Memory B cell (primary cell): ENCODE results near the gene RGP1.
A peak's percentile ranks its signal among the peaks of the same experiment; 100 is the strongest.

Experiments
- ATAC-seq: fragments of 150-1000 bp; cut with Tn5 transposase; 2 replicates; pipeline ENCODE4 v1.10.0; 2021; ENCODE audit warnings: low read depth, mild to moderate bottlenecking, moderate library complexity
- DNase-seq, 2 donors: peaks; one replicate each; pipeline ENCODE4 v3.0.0; 2022; ENCODE audit warnings: low spot score in 2 of 2
- H3K27ac Mint-ChIP-seq: one replicate; pipeline ENCODE4 v1.8.0; 2022; ENCODE audit warnings: mild to moderate bottlenecking, moderate library complexity, mixed read lengths
- H3K27me3 Mint-ChIP-seq: one replicate; pipeline ENCODE4 v1.8.0; 2022; ENCODE audit warnings: mixed read lengths
- H3K36me3 Mint-ChIP-seq: one replicate; pipeline ENCODE4 v1.8.0; 2022; ENCODE audit warnings: mild to moderate bottlenecking, mixed read lengths
- H3K4me1 Mint-ChIP-seq: one replicate; pipeline ENCODE4 v1.8.0; 2022; ENCODE audit warnings: mixed read lengths
- H3K4me3 Mint-ChIP-seq: one replicate; pipeline ENCODE4 v1.8.0; 2022; ENCODE audit warnings: mild to moderate bottlenecking, moderate library complexity, mixed read lengths
- H3K9me3 Mint-ChIP-seq: one replicate; pipeline ENCODE4 v1.8.0; 2022; ENCODE audit warnings: mixed read lengths

Gene RGP1

DNA sequence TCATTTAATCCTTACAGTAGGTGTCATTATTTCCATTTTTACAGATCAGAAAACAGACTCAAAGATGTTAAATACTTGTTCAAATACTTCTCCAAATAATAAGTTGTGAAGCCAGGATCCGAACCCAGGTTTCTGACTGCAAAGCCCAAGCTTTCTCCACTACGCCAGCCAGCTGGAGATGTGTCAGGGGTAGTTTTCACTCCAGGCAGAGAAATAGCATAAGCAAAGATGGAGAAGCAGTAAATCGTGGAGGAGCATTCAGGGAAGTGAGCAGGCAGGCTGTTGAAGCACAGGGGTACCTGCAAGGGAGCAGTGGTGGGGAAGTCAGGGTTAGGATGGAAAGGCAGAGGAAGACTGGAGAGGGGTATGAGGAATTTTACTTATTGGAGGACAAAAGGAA lies 20.0 kb upstream of the RGP1 start:
- no peak for DNase-seq
- peaks cover 18% of the 10 kb centered on the region for H3K4me1 Mint-ChIP-seq

GRCh38 chr9:35729700-35730485 lies 19.2 kb upstream of the RGP1 start:
- H3K4me3 Mint-ChIP-seq: no peak overlapping the region
- H3K4me1 Mint-ChIP-seq: peaks cover 16% of the 10 kb centered on the region
- H3K27me3 Mint-ChIP-seq: no peaks in the 10 kb centered on the region

More for the DNA sequence above, 20.0 kb upstream of the RGP1 start:
- H3K4me3 Mint-ChIP-seq: no peak overlapping the region
- H3K9me3 Mint-ChIP-seq: no peaks in the 10 kb centered on the region
- no peaks in the 10 kb centered on the region for H3K27me3 Mint-ChIP-seq
- peaks cover 9% of the 10 kb centered on the region for H3K36me3 Mint-ChIP-seq
- no peak overlapping the region for H3K27ac Mint-ChIP-seq
- no peak for ATAC-seq

GRCh38 chr9:35730486-35730854 lies 18.6 kb upstream of the RGP1 start:
- Mint-ChIP-seq H3K4me3 (no peak overlapping the region), H3K27ac (no peak overlapping the region), H3K36me3 (peaks cover 7% of the 10 kb centered on the region), H3K27me3 (no peaks in the 10 kb centered on the region), H3K4me1 (peaks cover 15% of the 10 kb centered on the region), H3K9me3 (no peaks in the 10 kb centered on the region)
- ATAC-seq (no peak), DNase-seq (no peak)

More at GRCh38 chr9:35729700-35730485, 19.2 kb upstream of the RGP1 start:
- ATAC-seq (no peak), DNase-seq (no peak)
- peaks cover 4% of the 10 kb centered on the region for H3K36me3 Mint-ChIP-seq
- H3K27ac Mint-ChIP-seq: no peak overlapping the region
- no peaks in the 10 kb centered on the region for H3K9me3 Mint-ChIP-seq

DNA sequence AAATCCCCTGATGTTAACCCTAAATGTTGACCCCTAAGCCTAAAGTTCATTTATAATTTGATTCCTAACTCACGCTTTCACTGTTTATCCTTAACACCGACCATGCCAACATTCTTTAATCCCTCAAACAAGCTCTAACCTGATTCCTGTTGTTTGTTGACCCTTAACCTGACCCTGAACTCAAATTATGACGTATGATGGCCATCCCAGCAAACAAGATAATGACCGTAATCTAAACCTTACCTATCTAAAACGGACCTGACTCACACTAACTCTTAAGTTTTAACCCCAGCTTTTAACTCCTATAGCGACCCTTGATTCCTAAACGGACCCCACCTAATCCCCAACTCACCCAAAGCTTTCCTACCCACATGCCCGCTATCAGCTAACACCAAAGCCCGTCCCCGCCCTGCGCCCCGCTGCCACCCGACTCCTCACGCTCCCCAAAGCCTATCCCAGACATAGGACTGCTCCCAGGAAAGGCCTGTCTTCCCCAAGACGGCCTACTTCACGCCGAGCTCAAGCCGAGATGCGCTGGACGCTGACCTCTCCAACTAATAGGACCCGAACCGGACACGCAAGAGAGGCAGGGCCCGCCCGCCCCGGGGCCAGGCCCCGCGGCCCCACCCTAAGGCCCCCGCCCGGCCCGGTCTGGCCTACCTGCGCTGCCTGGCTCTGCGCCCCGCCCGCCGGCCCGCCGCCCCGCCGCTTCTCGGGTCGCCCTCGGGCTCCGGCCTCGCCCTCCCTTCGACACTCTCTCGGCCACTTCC lies 17.5 kb upstream of the RGP1 start:
- DNase-seq (no peak), ATAC-seq (no peak)
- Mint-ChIP-seq H3K36me3 (peaks cover 8% of the 10 kb centered on the region), H3K9me3 (no peaks in the 10 kb centered on the region), H3K4me3 (peak overlapping the region; percentile 95), H3K27ac (peak overlapping the region; percentile 89), H3K27me3 (no peaks in the 10 kb centered on the region), H3K4me1 (peaks cover 14% of the 10 kb centered on the region)

DNA sequence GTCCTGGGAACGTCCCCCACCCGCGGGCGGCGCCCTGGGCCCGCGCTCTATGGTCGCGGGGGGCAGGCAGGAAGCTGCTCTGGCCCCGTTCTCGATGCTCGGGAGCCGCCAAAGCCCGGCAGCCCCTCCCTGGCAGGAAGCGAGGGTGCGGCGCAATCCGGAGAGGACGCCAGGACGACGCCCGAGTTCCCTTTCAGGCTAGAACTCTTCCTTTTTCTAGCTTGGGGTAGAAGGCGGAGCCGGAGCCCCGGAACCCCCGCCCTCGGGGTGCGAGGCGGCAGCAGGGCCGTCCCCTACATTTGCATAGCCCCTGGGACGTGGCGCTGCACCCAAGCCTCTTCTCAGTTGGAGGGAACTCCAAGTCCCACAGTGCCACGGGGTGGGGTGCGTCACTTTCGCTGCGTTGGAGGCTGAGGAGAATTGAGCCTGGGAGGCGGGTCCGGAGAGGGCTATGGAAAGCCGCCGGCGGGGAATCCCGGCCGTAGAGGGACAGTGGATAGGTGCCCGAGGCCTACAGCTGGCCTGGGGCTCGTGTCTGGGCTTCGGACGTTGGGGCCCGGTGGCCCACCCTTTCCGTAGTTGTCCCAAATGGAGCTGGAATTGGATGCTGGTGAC lies 16.8 kb upstream of the RGP1 start, which contains the start of the genes CREB3 and TLN1:
Gene CREB3 (plus strand): TSS at position 482 of the 615 bp plus-strand sequence. CDS start 107 bp downstream, at position 589.
Gene TLN1 (minus strand): TSS at position 11 of the 615 bp plus-strand sequence. CDS start 6,501 bp downstream, outside the sequence.
- ATAC-seq (peak; percentile 87), DNase-seq (peak; percentile 93 to 96)
- Mint-ChIP-seq H3K9me3 (no peaks in the 10 kb centered on the region), H3K4me3 (peak within 1 kb of the TSS; percentile 95), H3K4me1 (peaks cover 15% of the 10 kb centered on the region), H3K27ac (peak within 1 kb of the TSS; percentile 89), H3K27me3 (no peaks in the 10 kb centered on the region), H3K36me3 (peaks cover 8% of the 10 kb centered on the region)

DNA sequence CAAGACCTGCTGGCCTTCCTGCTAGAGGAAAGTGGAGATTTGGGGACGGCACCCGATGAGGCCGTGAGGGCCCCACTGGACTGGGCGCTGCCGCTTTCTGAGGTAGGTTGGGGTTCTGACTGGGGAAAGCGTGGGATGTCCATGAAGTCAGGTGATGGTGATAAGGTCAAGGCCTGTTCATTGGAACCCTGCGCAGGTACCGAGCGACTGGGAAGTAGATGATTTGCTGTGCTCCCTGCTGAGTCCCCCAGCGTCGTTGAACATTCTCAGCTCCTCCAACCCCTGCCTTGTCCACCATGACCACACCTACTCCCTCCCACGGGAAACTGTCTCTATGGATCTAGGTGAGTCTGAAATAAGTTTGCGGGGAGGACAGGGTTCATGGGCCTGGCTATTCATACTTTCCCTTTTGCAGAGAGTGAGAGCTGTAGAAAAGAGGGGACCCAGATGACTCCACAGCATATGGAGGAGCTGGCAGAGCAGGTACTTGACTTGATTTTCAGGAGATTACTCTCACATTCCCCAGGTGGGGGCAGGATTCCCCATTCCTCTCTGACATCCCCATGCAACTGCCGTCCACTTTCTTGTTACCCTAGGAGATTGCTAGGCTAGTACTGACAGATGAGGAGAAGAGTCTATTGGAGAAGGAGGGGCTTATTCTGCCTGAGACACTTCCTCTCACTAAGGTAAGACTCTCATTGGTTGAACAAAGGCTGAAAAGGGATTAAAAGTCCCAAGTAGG lies 16.1 kb upstream of the RGP1 start:
- no peak for ATAC-seq
- H3K4me3 Mint-ChIP-seq: peak overlapping the region; percentile 95
- no peaks in the 10 kb centered on the region for H3K9me3 Mint-ChIP-seq
- H3K27me3 Mint-ChIP-seq: no peaks in the 10 kb centered on the region
- no peak for DNase-seq
- H3K27ac Mint-ChIP-seq: peak overlapping the region; percentile 89
- peaks cover 10% of the 10 kb centered on the region for H3K36me3 Mint-ChIP-seq
- H3K4me1 Mint-ChIP-seq: peaks cover 18% of the 10 kb centered on the region

DNA sequence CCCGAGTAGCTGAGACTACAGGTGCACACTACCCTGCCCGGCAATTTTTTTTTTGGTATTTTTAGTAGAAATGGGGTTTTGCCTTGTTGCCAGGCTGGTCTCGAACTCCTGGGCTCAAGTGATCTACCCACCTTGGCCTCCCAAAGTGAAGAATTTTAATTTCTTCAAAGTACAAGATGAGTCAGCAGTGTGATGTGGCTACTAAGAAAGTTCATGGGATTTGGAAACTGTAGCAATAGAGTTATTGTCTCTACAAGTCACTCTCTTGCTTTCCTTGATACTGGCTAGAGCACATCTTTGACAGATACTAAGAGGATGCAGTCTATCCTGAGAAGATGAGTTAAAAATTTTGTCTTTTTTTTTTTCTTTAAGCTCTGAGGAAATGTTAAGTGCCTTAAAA lies 15.0 kb upstream of the RGP1 start:
- no peak for ATAC-seq
- Mint-ChIP-seq H3K4me3 (no peak overlapping the region), H3K27ac (no peak overlapping the region)

GRCh38 chr9:35736201-35736633 lies 12.9 kb upstream of the RGP1 start:
- Mint-ChIP-seq H3K4me1 (peaks cover 18% of the 10 kb centered on the region), H3K4me3 (no peak overlapping the region), H3K27me3 (no peaks in the 10 kb centered on the region), H3K27ac (no peak overlapping the region), H3K36me3 (peaks cover 22% of the 10 kb centered on the region), H3K9me3 (no peaks in the 10 kb centered on the region)
- peak; percentile 59 to 67 for DNase-seq
- no peak for ATAC-seq

More for the DNA sequence above, 15.0 kb upstream of the RGP1 start:
- no peaks in the 10 kb centered on the region for H3K9me3 Mint-ChIP-seq
- no peak for DNase-seq
- H3K36me3 Mint-ChIP-seq: peaks cover 18% of the 10 kb centered on the region
- peaks cover 21% of the 10 kb centered on the region for H3K4me1 Mint-ChIP-seq
- no peaks in the 10 kb centered on the region for H3K27me3 Mint-ChIP-seq

- Mint-ChIP-seq H3K36me3 (peaks cover 26% of the 10 kb centered on the region), H3K4me3 (no peak overlapping the region)
Observed at GRCh38 chr9:35737143-35737542, 11.9 kb upstream of the RGP1 start.

GRCh38 chr9:35738186-35738585 lies 10.9 kb upstream of the RGP1 start:
- Mint-ChIP-seq H3K9me3 (no peaks in the 10 kb centered on the region), H3K27ac (peak overlapping the region; percentile 42), H3K4me3 (no peak overlapping the region), H3K36me3 (peaks cover 33% of the 10 kb centered on the region), H3K4me1 (peaks cover 10% of the 10 kb centered on the region), H3K27me3 (no peaks in the 10 kb centered on the region)
- no peak for DNase-seq
- no peak for ATAC-seq

More at GRCh38 chr9:35737143-35737542, 11.9 kb upstream of the RGP1 start:
- Mint-ChIP-seq H3K9me3 (no peaks in the 10 kb centered on the region), H3K27ac (peak overlapping the region; percentile 57), H3K27me3 (no peaks in the 10 kb centered on the region), H3K4me1 (peaks cover 14% of the 10 kb centered on the region)
- ATAC-seq (no peak), DNase-seq (no peak)

DNA sequence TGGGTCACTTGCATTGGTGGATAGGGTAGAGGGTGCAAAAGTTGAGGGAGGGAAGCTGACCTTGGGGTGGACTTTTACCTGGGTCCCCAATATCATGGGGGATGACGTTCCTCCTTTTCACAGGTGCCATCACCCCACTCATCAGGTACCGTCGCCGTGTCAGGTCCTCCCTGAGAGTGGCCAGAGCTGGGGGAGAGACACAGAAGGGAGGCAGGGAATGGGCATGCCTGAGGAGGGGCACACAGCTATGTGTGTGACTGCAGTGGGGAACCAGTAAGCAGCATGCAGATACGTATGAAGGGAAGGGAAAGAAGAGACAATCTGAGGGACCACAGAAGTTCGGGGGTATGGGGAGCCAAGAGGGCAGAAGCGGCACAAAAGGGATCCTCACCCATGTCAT lies 10.2 kb upstream of the RGP1 start:
- no peak overlapping the region for H3K4me3 Mint-ChIP-seq
- H3K27me3 Mint-ChIP-seq: no peaks in the 10 kb centered on the region
- peaks cover 37% of the 10 kb centered on the region for H3K36me3 Mint-ChIP-seq
- no peak for ATAC-seq
- DNase-seq: no peak
- peaks cover 13% of the 10 kb centered on the region for H3K4me1 Mint-ChIP-seq
- no peak overlapping the region for H3K27ac Mint-ChIP-seq
- H3K9me3 Mint-ChIP-seq: no peaks in the 10 kb centered on the region

- no peak overlapping the region for H3K4me3 Mint-ChIP-seq
- H3K9me3 Mint-ChIP-seq: no peaks in the 10 kb centered on the region
- ATAC-seq (no peak), DNase-seq (no peak)
- no peaks in the 10 kb centered on the region for H3K27me3 Mint-ChIP-seq
- peaks cover 37% of the 10 kb centered on the region for H3K36me3 Mint-ChIP-seq
- H3K4me1 Mint-ChIP-seq: peaks cover 18% of the 10 kb centered on the region
- no peak overlapping the region for H3K27ac Mint-ChIP-seq
Observed at GRCh38 chr9:35740243-35740642, 8.8 kb upstream of the RGP1 start.

GRCh38 chr9:35741740-35742139 lies 7.3 kb upstream of the RGP1 start:
- peaks cover 25% of the 10 kb centered on the region for H3K4me1 Mint-ChIP-seq
- no peak overlapping the region for H3K27ac Mint-ChIP-seq
- H3K27me3 Mint-ChIP-seq: no peaks in the 10 kb centered on the region
- no peak overlapping the region for H3K4me3 Mint-ChIP-seq
- no peaks in the 10 kb centered on the region for H3K9me3 Mint-ChIP-seq
- ATAC-seq: no peak
- no peak for DNase-seq
- peaks cover 34% of the 10 kb centered on the region for H3K36me3 Mint-ChIP-seq
